Brain microvascular endothelial cell (primary cell): ENCODE measurements around the gene IGF2BP3.

Experiments used
- DNase-seq: peaks from one replicate; pipeline ENCODE4 v3.0.0-alpha.2; 2020
- H3K27ac ChIP-seq: fragments of 250-450 bp; sonication (Bioruptor Pico); 2 replicates; pipeline ENCODE4 v1.5.1; 2020; ENCODE audit warnings: mild to moderate bottlenecking, moderate library complexity
- H3K27me3 ChIP-seq: fragments of 250-450 bp; sonication (Bioruptor Pico); replicated peaks from 2 replicates; pipeline ENCODE4 v1.5.1; 2020; ENCODE audit warnings: mild to moderate bottlenecking
- H3K36me3 ChIP-seq: fragments of 250-450 bp; sonication (Bioruptor Pico); replicated peaks from 2 replicates; pipeline ENCODE4 v1.5.1; 2020; ENCODE audit warnings: mild to moderate bottlenecking
- H3K4me3 ChIP-seq: 2 replicates; pipeline ENCODE4 v1.5.1; 2011; ENCODE audit warnings: low read depth, mild to moderate bottlenecking, control low read depth, low read length, moderate library complexity
- CTCF ChIP-seq: IDR thresholded peaks from 2 replicates; pipeline ENCODE4 v1.5.1; 2011; ENCODE audit warnings: low read depth, mild to moderate bottlenecking, moderate library complexity, low read length, control low read depth, inconsistent platforms; ENCODE audit errors: missing control alignments
- in situ Hi-C: cut with HindIII; loops from 2 replicates; pipeline ENCODE4 v1.10.0; 2017; ENCODE audit warnings: low sequenced_read_pairs, low pct_ligation_motif_present

IGF2BP3 gene

GRCh38 chr7:23373151-23374004 is 96.9 kb downstream of the IGF2BP3 start:
- no peak overlapping the region for H3K4me3 ChIP-seq
- DNase-seq, result no peak
- in situ Hi-C loops, result no loop called here
- TF ChIP-seq CTCF, result no peak
- no peaks in the 10 kb centered on the region for H3K27me3 ChIP-seq
- H3K27ac ChIP-seq, result peak overlapping the region; percentile 9
- H3K36me3 ChIP-seq, result no peaks in the 10 kb centered on the region

GRCh38 chr7:23372611-23373010 is 97.7 kb downstream of the IGF2BP3 start:
- Histone ChIP-seq H3K27me3 (no peaks in the 10 kb centered on the region), H3K36me3 (no peaks in the 10 kb centered on the region), H3K4me3 (no peak overlapping the region), H3K27ac (no peak overlapping the region)
- no peak for TF ChIP-seq CTCF
- in situ Hi-C loops, result no loop called here
- no peak for DNase-seq

- in situ Hi-C loops, result no loop called here
- TF ChIP-seq CTCF, result no peak
Measured at GRCh38 chr7:23371654-23372053, 98.6 kb downstream of the IGF2BP3 start.

GRCh38 chr7:23369695-23370404 is 100.4 kb downstream of the IGF2BP3 start:
- peaks cover 4% of the 10 kb centered on the region for H3K36me3 ChIP-seq
- DNase-seq, result no peak
- H3K27me3 ChIP-seq, result no peaks in the 10 kb centered on the region
- no peak overlapping the region for H3K27ac ChIP-seq
- no peak overlapping the region for H3K4me3 ChIP-seq
- TF ChIP-seq CTCF, result no peak
- in situ Hi-C loops, result no loop called here

More at GRCh38 chr7:23371654-23372053, 98.6 kb downstream of the IGF2BP3 start:
- Histone ChIP-seq H3K27me3 (no peaks in the 10 kb centered on the region), H3K4me3 (no peak overlapping the region), H3K36me3 (peaks cover 3% of the 10 kb centered on the region), H3K27ac (no peak overlapping the region)
- no peak for DNase-seq

- TF ChIP-seq CTCF, result no peak
- DNase-seq, result no peak
- in situ Hi-C loops, result no loop called here
- Histone ChIP-seq H3K36me3 (peaks cover 4% of the 10 kb centered on the region), H3K27ac (no peak overlapping the region), H3K4me3 (no peak overlapping the region), H3K27me3 (no peaks in the 10 kb centered on the region)
Measured at GRCh38 chr7:23369100-23369499, 101.2 kb downstream of the IGF2BP3 start.
